Measurements from ENCODE around the gene TSPAN8.
"Not testable (repeated sequence)": the region's sequence is repeated elsewhere in the genome, so short reads cannot be mapped to it uniquely, and the experiment has no call there.

The TSPAN8 gene

DNA sequence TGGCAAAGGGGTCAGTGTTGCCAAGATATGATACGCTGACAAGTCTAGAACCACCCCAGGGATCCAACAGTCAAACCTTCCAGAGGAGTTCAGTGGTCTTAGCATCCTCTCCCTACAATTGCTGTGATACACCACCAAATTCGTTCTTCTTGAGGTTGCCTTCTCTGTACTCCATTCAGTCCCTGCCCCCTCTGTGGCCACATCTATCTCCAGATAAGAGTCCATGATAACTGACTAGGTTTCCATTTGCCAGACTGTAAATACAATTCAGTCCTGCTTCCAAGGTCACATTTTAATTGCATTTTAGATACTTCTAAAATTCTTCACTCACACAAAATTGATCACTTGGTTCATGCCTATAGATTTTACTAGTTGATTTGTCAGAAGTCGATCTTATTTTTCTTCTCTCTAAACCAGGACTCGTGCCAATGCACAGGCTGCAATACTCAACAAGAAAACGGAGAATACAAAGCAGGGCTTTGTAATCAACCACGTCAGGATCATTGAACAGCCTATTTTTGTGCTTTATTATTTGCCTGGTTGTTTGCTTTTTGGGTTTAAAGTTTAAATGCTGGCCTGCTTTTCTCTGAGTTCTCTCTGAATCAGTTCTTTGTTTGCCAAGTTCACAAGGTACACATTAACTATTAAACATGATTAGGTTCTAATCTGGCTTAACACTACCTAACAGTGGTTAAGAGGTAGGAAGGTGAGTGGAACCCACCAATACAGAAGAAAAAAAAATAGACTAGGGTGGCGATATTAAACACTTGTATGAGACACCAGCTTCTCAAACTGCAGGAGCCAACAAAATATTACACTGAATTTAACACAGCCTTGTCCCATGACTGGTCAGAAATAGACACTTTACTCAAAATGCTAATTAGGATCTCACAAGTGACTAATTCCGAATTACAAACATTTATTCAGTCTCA lies 5.3 kb upstream of the TSPAN8 start:
- DNase-seq = no peak

DNA sequence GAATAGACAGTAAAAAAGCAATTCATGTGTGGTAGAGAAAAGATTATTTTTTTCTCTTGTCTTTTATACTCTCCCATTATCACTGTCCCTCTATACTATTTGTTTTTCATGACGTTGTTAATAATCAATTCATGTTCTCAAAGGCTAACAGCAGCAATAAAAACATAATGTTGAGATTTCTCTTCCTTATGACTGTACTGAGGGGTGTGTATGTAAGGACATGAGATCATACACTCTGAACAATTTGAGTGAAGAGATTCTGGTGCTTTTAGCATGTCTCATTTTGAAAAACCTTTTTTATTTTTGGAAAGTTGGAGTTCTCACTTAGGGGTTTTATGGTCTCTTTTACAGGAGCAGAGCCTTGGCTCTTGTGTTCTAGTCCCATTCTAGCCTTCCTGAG lies 3.8 kb upstream of the TSPAN8 start:
- no peak for DNase-seq

DNA sequence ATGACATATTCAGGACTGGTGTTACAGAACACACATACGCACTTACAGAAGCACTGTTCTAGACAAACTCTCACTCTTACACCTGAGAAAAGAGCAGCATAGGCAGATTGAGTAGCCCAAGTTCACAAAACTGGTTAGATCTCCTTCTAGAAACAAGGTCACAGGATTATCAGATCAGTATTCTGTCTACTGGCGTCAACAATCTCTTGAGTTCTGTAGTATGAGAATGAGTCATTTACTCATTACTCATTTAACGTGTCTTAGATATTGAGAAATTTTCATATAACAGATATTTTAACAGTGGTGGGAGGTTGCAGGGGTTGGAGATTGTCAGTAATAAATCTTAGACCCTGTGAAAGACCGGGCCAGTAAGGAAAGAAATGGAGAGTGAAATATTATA lies 2.8 kb upstream of the TSPAN8 start:
- DNase-seq = no peak

DNA sequence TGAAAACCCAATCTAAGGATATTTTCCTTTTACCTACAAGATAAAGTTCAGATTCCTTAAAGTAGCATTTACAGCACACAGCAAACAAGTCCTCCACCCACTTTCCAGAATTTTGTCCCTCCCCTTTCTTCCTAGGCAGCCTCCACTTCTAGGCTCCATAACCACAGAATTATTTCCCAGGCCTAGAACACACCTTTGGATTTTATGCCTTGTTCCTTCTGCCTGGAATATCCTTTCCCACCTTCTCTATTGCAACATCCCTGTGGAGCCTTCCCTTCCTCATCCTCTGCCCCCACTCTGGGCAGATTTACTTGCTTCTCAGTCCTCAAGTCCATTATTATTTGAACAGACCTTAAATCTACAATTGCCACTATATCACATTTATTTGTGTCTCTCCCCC lies 2.1 kb upstream of the TSPAN8 start:
- no peak for DNase-seq

DNA sequence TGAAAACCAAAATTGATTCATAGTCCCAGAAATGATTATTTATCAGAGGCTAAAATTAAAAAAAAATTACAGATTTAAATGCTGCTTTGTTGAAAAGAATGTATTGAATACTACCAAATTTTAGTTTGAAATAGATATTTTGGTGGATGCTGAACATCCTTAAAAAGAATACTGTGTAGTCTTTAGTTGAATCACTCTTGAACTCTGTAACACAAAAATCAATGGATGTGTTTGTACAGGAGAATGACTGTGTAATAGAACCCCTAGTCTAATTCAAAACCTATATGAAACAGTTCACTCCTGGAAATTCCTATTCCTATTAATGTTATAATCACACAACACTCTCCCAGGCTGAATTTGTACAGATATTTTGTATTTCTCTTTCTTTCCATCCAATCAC lies 1.5 kb upstream of the TSPAN8 start:
- DNase-seq = no peak

DNA sequence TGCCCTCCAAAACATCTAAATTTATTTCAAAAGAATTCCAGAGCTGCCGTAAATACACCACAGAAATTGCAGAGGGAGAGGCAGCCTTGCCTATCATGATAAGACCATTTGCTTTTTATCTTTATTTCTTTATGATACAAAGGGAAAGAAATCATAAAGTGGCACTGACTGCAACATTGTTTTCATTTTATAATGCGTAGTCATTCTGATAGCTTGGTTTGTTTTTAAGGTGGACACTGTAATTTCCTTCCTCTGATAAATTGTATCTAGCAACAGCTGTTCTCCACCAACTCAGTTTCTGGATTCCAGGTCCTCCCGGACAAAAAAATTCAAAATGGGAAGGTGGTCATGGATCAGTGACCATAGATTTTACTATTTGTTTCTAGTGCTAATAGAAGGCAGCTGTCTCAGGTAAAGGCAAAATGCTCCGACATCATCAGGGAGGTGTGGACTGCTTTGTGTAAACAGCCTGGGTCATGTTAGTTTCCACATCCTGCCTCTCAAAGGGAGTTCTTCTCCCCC lies 623 bp upstream of the TSPAN8 start:
- peak; percentile 64 for DNase-seq

DNA sequence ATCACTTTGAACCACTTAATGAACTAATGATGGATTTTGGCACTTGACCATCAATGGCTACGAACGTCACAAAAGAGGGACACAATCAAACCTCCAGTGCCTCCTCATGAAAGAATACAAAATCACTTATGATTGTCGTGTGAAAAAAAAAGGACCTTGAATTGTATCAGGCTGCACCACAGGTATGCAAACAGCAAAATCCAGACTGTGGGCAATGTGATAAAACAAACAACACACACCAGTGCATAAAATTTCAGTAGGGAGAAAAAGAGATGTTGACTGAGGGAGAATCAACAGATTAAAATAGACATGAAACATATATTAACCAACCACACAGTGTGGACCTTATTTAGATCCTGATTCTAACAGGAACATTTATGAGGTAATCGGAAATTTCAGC lies 2.6 kb downstream of the TSPAN8 start:
- no peak for DNase-seq

DNA sequence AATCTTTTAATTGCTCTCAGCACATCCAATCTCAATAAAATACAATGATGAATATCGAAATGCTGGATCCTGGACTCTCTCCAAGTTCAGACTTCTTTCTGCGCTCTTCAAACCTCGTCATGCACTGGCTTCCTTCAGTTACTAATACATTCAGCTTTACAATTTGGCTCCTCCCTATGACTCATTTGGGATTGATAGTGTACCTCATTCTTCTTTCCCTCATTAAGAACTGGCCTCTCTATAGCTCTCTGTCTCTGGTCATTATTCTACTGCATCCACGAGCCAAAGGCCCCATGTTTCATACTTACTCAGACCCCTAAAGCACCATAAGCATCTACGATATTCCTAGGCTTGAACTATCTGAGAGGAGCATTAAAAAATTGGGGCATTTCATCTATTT lies 4.9 kb downstream of the TSPAN8 start:
- no peak for DNase-seq

DNA sequence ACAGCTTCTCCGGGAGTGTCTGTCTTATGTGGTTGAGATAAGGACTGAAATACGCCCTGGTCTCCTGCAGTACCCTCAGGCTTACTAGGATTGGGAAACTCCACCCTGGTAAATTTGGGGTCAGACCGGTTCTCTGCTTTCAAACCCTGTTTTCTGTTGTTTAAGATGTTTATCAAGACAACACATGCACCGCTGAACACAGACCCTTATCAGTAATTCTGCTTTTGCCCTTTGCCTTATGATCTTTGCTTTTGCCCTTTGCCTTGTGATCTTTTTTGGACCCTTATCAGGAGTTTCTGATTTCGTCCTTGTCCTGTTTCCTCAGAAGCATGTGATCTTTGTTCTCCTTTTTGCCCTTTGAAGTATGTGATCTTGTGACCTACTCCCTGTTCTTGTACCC lies 7.8 kb downstream of the TSPAN8 start:
- not testable (repeated sequence) for DNase-seq

DNA sequence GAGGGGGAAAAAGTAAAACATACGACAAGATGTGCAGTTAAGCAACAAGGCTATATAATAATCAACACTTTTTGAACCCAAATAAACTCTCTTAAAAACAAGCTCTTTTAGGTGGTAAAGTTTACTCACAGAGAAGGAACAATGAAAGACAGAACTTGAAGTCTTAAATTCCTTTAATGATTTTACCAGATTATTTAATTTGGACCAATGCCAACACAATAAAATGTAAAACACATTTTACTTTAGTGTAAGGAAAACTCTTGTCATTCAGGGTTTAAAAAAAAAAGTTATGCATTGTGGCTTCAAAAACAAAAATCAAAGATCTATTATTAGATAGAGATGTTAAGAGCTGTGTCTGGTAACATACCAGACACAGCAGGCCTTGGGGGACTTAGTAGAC lies 13.1 kb downstream of the TSPAN8 start:
- no peak for DNase-seq

DNA sequence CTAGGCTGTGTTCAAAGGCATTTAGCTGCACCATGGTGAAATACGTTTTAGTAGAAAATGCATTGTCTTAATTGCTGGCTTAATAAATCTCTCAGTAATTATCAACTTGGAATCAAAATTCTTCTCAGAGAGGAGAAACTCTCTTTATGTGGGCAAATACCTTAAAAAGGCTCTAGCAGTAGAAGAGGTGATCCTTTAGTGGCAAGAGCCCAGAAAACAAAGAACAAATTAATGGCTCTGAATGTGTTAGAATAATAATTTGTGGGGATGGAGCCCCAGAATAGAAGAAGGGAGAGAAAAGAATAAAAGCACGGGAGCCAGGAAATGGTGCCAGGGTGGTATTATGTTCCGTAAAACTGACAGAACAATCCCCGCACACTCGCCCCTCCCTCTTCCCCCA lies 14.8 kb downstream of the TSPAN8 start:
- no peak for DNase-seq

DNA sequence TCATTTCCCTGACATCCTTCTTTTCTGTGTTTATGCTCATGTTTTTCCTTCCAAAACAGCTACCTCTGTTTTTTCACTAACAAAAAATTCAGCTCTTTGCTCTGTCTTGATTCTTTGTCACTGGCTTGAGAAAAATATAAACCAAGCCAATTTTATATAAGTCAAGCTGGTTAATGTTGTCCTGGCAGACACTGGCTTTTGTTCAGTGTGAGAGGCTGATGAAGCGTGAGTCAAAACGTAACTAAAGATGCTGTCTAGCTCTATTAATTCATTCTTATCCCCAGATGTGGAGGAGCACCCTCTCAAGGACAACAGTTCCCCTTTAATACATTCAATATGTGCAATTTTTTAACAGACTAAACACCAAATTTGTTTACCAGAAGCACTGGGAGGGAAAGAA lies 15.8 kb downstream of the TSPAN8 start:
- no peak for DNase-seq

DNA sequence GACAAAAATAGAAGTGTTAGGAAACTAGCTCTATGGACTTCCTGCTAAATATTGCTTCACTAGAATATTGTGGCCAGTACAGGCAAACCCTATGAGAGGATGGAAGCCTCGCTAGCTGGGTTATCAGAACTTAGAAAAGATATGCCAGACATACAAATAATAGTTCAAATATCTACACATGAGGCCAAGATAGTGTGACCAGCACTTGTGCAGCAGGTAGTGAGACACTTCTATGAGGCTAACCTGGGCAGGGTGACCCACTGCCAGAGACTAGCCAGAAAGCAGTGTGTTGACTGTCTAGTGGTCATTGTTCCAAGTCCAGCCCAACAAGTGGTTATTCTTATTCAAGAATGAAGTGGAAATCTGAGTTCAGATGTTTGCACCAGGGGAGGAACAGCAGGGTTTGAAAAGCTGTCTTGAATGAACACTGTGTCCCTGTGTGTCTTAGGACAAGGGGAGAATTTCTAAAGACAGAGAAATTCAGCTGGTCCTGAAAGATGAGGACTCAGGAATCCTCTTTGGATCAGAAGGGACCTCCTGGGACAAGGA lies 16.3 kb downstream of the TSPAN8 start:
- no peak for DNase-seq

DNA sequence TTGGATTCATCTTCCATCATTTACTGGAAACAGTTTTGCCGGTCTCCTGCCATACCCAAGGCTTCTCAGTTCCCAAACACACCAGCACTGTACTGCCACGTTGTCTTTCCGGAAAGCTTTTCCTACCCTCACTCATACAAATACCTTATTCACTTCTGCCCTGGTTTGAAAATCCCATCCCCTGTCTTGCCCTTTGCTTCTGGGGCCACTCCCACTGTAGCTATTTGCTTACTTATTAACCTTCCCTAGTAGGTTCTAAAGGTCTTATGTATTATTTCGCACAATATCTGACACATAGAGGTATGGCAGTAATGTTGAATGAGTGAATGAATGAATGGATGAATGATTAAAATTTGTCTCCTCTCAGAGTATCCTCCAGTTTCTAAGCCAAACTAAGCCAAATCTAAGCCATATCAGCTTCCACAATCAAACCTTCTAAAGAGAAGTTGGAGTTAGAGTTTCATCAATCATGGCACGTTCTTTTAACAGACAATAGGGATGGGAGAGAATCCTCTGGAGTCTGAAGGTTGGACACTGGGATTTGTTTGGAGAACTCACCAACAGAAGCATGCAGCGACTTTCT lies 18.6 kb downstream of the TSPAN8 start:
- DNase-seq = no peak

DNA sequence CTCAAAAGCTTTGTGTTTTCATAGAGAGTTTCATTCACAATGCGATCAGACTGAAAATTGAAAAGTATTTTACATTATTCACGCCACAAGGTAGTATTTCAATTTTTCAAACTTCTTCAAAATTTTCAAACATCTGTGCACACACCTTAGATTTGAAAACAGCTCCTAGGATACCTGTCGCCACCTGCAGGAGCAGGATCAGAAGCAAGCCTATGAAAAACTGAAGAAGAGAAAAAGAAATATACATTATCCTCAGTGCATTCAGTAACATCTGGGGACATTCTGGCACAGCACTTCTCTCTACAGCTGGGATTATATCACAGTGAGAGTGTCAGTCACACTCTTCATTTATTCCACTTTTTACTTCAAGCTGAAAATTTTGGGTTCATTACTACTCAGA lies 19.8 kb downstream of the TSPAN8 start:
- DNase-seq = no peak

DNA sequence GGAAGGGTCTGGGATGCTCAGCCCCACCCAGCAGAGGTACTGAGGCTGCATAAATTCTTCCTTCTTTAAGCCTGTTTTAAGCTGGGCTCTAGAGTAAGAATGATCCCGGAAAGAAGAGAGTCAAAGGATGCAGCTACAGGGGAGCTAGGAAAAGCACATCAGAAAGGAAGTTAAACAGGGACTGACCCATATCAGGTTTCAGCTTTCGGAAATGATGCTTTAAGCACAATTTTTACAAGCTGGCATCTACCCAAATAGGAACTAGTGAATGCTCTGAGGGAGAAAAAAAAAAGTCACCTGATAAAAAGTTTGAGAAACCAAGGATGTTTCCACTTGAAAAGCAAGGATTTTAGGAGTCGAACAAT lies 22.0 kb downstream of the TSPAN8 start:
- DNase-seq = no peak

DNA sequence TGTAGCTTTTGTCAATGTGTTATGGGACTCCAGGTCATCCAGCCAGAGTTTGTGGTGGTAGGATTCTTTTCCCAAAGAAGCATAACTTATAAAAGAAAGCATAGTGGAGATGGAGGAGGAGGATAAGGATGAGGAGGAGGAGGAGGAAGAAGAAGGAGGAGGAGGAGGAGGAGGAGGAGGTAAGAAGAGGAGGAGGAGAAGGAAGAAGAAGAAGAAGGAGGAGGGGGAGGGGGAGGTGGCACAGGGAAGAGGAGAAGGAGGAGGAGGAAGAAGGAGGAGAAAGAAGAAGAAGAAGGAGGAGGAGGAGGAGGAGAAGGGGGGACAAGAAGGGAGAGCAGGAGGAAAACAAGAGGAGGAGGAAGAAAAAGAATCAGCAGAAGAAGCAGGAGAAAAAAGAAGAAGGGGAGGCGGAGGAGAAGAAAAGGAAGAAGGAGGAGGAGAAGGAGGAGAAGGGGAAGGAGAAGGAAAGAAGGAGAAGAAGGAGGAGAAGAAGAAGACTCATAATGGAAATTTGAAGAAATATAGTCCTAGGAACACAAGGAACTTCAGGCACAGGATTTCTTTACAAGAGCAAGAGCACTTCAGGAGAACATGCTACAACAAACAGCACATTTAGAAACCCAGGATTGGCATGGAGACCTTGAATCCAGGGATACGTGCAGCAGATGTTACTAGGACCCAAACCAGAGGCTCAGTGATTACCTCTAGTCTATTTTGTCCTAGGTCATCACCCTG lies 22.6 kb downstream of the TSPAN8 start:
- no peak for DNase-seq

DNA sequence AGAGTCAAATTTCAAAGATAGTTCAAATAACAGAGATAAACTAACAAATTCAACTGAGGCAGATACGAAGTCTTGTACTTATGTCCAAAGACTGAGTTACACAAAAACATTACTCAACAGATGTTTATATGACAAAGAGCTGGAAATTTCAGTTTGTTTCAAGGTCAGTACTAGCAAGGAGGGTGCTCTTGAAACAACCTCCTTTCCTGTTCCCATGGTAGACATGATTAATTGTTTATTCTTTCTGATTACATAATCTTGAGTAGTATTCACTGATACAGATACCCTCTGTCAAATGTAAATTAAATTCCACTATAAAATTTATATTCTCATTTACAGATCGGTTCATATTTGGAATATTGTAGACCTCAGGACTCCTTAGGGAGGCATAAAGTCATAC lies 23.4 kb downstream of the TSPAN8 start:
- no peak for DNase-seq

DNA sequence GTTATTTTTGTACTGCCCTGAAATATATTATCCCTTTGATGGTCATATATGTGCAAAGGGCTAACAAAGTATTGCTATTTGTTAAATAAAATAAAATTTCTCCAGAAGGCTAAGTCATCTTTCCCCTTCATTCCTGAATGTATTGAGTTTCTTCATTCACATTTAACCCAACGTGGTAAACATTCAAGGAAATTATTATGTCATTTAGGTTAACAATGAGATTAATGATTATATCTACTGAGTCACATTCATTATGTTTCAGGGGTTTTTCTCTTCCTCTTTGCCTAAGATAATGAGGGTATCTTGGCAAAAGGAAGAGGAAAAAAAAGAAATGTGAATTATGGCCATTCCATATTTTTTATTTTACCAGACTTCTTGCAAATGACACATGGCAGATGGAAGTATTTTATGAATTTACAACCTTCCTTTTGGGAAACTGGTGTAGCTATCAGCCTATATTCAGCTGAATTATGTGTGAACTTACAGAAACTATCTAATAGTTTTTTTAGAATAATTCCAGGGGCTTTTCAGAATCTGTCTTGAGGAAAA lies 27.2 kb downstream of the TSPAN8 start:
- no peak for DNase-seq

DNA sequence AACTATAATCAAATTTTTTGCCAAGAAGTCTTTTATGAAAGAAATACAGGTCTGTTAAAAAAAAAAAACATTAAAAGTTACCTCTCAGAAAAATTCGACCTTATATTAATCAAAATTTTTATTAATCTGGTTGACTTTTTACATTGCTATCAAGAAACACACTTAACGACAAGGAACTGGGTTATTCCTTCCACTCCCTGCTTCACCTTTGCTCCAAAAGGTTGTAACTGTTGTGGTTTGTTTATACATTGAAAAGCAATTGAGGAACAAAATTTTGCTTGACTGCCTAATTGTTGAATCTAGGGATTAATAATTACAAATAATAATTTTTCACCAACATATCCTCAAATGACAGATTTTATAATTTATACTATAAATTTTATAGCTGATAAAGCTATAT lies 28.4 kb downstream of the TSPAN8 start:
- DNase-seq = no peak

DNA sequence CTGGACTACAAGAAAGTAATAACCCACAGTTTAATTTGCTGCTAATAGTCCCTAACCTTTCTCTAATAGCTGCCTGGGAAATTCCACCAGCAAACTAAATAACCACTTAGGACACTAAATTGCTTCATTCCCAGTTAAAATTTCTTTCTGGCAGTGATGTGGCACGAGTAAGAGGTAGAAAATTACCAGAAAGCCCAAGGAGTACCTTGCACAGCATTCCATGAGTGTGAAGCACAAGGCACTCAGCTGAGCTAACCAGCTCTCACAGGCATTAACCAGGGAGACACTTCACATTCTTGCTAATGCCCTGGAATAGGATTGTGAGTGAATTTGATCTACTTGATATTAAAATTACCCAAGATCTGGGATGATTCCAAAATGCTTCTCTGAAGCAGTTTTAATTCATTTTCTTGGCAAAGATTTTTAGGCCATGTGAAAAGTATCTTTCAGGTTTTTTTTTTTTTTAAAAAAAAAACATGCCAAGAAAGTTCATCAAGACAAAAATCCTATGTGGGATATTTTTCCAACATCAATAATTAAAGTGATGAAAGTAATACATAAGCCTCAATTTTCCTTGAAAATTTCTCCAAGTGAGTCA lies 29.5 kb downstream of the TSPAN8 start:
- no peak for DNase-seq

DNA sequence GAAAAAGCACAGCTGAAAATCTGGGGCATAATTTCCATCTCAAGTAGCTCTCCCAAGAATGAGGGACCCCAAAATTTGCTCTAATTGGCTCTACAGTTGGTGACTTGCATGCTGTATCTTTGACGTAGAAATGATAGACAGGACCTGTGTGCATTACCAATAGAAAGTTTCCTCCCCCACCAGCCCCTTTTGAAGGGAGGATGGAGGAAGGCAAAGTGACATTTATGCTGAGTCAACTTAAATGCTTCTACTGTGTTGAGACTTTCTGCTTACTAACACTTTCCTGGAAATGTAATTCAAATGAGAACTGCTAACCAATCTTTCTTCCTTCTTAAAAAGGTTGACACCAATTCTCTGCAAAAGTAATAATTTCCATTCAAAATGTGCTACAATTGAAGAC lies 31.9 kb downstream of the TSPAN8 start:
- DNase-seq = no peak

DNA sequence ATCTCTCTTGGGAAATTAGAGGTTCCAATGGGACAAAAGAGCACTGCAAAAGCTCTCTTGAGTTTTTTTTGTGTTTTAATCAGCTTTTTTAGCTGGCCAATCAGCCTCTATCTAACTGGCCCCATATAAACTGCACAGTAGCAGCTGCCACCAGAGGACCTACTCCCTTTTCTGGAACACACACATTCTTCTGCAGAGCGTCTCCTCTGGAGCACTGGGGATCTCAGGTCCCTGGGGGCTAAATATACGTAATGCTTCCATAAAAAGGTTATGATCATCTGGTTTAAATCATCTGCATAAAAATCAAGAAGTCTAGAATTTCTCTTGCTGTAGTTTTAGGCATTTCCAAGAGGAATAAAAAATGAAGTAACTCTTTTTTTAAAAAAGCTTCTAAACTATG lies 32.3 kb downstream of the TSPAN8 start:
- no peak for DNase-seq
